GM12878 (cell line): ENCODE data around the gene AKNA.

Source experiments
- BACH1 ChIP-seq: fragments of 450-650 bp; IDR thresholded peaks from 2 replicates; pipeline ENCODE4 v1.6.1; 2017; ENCODE audit warnings: mild to moderate bottlenecking, borderline replicate concordance
- CBFB ChIP-seq: IDR thresholded peaks from 2 replicates; pipeline ENCODE4 v1.6.1; 2016; ENCODE audit warnings: antibody characterized with exemption, low read depth
- CTCF ChIP-seq, 3 experiments: IDR thresholded peaks in 2 of 3; conservative IDR thresholded peaks in 1 of 3; 2 replicates each; pipeline ENCODE4 v1.5.1; 2011; ENCODE audit warnings: low read depth in 3 of 3, low read length in 3 of 3, mild to moderate bottlenecking in 3 of 3, control low read depth in 2 of 3, moderate library complexity in 2 of 3, inconsistent platforms in 1 of 3, mixed read lengths in 1 of 3; ENCODE audit not compliant: control insufficient read depth in 2 of 3, insufficient read depth in 1 of 3; ENCODE audit errors: extremely low read depth in 1 of 3
- E2F8 ChIP-seq: fragments of 450-650 bp; IDR thresholded peaks from 2 replicates; pipeline ENCODE4 v1.6.1; 2018; ENCODE audit warnings: mild to moderate bottlenecking, low read depth, moderate library complexity; ENCODE audit not compliant: partially characterized antibody
- EZH2 ChIP-seq: IDR thresholded peaks from 2 replicates; pipeline ENCODE4 v1.6.1; 2012; ENCODE audit warnings: low read depth, mild to moderate bottlenecking, control low read depth, inconsistent platforms, low read length, borderline replicate concordance; ENCODE audit not compliant: control insufficient read depth
- FOXM1 ChIP-seq: IDR thresholded peaks from 2 replicates; pipeline ENCODE4 v1.6.1; 2012; ENCODE audit warnings: low read depth, mild to moderate bottlenecking, inconsistent platforms, low read length, moderate library complexity
- MAX ChIP-seq: IDR thresholded peaks from 2 replicates; pipeline ENCODE4 v1.6.1; 2012; ENCODE audit warnings: low read depth, low read length, improper control_type of control experiment
- SMAD5 ChIP-seq: IDR thresholded peaks from 2 replicates; pipeline ENCODE4 v1.6.1; 2016; ENCODE audit warnings: antibody characterized with exemption, low read depth
- SMC3 ChIP-seq: IDR thresholded peaks from 2 replicates; pipeline ENCODE4 v1.6.1; 2011; ENCODE audit warnings: low read length, improper control_type of control experiment, borderline replicate concordance
- TCF12 ChIP-seq: IDR thresholded peaks from 2 replicates; pipeline ENCODE4 v1.6.1; 2011; ENCODE audit warnings: low read depth, mild to moderate bottlenecking, low read length
- TCF3 ChIP-seq: IDR thresholded peaks from 2 replicates; pipeline ENCODE4 v1.6.1; 2012; ENCODE audit warnings: low read depth, mild to moderate bottlenecking, low read length, borderline replicate concordance; ENCODE audit not compliant: insufficient read depth
- TCF7 ChIP-seq: IDR thresholded peaks from 2 replicates; pipeline ENCODE4 v1.6.1; 2014; ENCODE audit warnings: antibody characterized with exemption, borderline replicate concordance

GRCh38 chr9:114302727-114303126 lies 85.1 kb downstream of the AKNA start:
- TF ChIP-seq TCF7 (no peak), EZH2 (no peak), TCF12 (no peak), SMC3 (no peak), MAX (no peak), SMAD5 (no peak), FOXM1 (no peak), E2F8 (no peak), CTCF (IDR thresholded peaks at IDR 0.05 in 2 of 3, conservative IDR thresholded peaks at IDR 0.05 in 1 of 3; ENCODE audit: control insufficient read depth in 2 of 3, extremely low read depth in 1 of 3, insufficient read depth in 1 of 3, low read depth in 3 of 3, low read length in 3 of 3) (no peak), TCF3 (no peak), BACH1 (no peak), CBFB (no peak)
